AG10803 (cell line): ENCODE data around the gene BRD3OS.

ENCODE experiments used
- DNase-seq: peaks from one replicate; pipeline ENCODE4 v3.0.0; 2010; ENCODE audit warnings: low read depth
- H3K4me3 ChIP-seq: 2 replicates; pipeline ENCODE4 v1.5.1; 2011; ENCODE audit warnings: mild to moderate bottlenecking, low read length, control low read depth
- TF ChIP-seq, protein P1 (sequence below): conservative IDR thresholded peaks from 2 replicates; pipeline ENCODE4 v1.5.1; 2011; ENCODE audit warnings: mild to moderate bottlenecking, low read length, control low read depth, inconsistent platforms

Gene BRD3OS

DNA sequence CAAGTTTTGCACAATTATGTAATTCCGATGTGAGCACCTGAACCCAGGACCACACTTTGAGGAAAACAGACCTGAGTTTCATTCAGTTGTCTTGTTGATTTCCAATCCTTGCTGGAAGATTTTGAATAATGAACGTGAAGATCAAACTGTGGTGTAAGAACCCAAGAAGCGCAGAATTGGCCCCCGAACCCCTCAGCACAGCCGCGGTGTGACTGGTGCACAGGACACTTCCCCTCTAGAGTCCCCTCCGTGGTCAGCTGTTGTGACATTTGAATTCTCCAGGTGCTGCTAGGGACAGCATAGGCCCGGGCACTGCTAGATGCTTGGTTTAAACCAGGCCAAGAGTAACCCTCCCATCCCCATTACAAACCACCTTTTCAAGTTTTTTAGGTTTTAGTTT is 1.7 kb downstream of the BRD3OS start:
- DNase-seq: no peak
- no peak overlapping the region; the same call in 1 of the 2 replicates for H3K4me3 ChIP-seq
- TF ChIP-seq, protein P1, sequence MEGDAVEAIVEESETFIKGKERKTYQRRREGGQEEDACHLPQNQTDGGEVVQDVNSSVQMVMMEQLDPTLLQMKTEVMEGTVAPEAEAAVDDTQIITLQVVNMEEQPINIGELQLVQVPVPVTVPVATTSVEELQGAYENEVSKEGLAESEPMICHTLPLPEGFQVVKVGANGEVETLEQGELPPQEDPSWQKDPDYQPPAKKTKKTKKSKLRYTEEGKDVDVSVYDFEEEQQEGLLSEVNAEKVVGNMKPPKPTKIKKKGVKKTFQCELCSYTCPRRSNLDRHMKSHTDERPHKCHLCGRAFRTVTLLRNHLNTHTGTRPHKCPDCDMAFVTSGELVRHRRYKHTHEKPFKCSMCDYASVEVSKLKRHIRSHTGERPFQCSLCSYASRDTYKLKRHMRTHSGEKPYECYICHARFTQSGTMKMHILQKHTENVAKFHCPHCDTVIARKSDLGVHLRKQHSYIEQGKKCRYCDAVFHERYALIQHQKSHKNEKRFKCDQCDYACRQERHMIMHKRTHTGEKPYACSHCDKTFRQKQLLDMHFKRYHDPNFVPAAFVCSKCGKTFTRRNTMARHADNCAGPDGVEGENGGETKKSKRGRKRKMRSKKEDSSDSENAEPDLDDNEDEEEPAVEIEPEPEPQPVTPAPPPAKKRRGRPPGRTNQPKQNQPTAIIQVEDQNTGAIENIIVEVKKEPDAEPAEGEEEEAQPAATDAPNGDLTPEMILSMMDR: no peak

GRCh38 chr9:134027561-134027960 is 2.3 kb downstream of the BRD3OS start:
- H3K4me3 ChIP-seq: no peak overlapping the region
- TF ChIP-seq, protein P1: no peak
- no peak for DNase-seq

- no peak overlapping the region for H3K4me3 ChIP-seq
- DNase-seq: no peak
- TF ChIP-seq, protein P1: no peak
These were observed 2.8 kb downstream of the BRD3OS start for GRCh38 chr9:134028076-134028475.

DNA sequence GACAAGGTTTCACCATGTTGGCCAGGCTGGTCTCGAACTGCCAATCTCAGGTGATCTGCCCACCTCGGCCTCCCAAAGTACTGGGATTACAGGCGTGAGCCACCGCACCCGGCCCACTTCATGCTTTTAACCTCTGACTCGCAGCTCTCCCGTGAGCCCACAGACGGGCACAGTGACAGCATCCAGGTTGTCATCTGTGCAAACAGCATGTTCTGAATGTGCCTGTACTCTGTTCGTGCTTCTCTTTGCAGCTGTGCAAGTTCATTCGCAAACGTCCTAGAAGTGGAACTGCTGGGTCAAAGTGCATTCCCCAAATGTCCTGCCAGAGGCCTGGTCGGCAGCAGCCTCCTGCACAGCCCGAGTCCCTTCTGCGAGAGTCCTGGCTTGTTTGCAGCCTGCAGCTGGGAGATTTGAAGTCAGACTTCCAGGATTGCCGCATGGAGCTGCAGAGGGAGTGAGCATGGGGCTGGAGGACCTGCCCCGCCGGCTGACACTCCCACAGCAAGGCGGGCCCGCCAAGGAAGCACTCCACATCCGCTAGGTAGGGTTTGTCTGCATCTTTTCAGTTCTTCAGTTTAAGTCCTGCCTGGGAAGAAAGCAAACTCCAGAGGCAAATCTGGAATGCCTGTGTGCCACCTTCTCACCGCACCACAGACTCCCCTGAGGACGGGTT is 3.4 kb downstream of the BRD3OS start:
- TF ChIP-seq, protein P1: no peak
- no peak overlapping the region for H3K4me3 ChIP-seq
- DNase-seq: no peak

GRCh38 chr9:134029248-134030226 is 4.3 kb downstream of the BRD3OS start:
- no peak for DNase-seq
- TF ChIP-seq, protein P1: no peak
- no peak overlapping the region for H3K4me3 ChIP-seq

- DNase-seq: no peak
- TF ChIP-seq, protein P1: no peak
- no peak overlapping the region for H3K4me3 ChIP-seq
These were observed 5.7 kb downstream of the BRD3OS start for GRCh38 chr9:134030821-134031470.
